IPS-20b (cell line): ENCODE data around the gene LRP3.

Experiments used
- H3K27ac ChIP-seq: one replicate; pipeline ENCODE4 v1.5.1; 2013; ENCODE audit warnings: low read length
- H3K27me3 ChIP-seq: 2 replicates; pipeline ENCODE4 v1.6.1; 2013; ENCODE audit warnings: mild to moderate bottlenecking, low read length, inconsistent platforms; ENCODE audit not compliant: insufficient read depth
- H3K36me3 ChIP-seq: 2 replicates; pipeline ENCODE4 v1.6.1; 2013; ENCODE audit warnings: low read depth, mild to moderate bottlenecking, inconsistent platforms, low read length, moderate library complexity; ENCODE audit not compliant: insufficient read depth
- H3K4me1 ChIP-seq: 2 replicates; pipeline ENCODE4 v1.6.1; 2013; ENCODE audit warnings: mild to moderate bottlenecking, control low read depth, inconsistent platforms, low read length, moderate library complexity; ENCODE audit not compliant: insufficient read depth
- H3K4me3 ChIP-seq: 2 replicates; pipeline ENCODE4 v1.5.1; 2013; ENCODE audit warnings: mild to moderate bottlenecking, low read length, inconsistent platforms
- H3K9ac ChIP-seq: 2 replicates; pipeline ENCODE4 v1.6.1; 2013; ENCODE audit warnings: low read depth, mild to moderate bottlenecking, inconsistent platforms, low read length, moderate library complexity
- H3K9me3 ChIP-seq: 2 replicates; pipeline ENCODE4 v1.6.1; 2013; ENCODE audit warnings: mild to moderate bottlenecking, low read depth, low read length, inconsistent platforms; ENCODE audit not compliant: insufficient read depth

Gene LRP3

DNA sequence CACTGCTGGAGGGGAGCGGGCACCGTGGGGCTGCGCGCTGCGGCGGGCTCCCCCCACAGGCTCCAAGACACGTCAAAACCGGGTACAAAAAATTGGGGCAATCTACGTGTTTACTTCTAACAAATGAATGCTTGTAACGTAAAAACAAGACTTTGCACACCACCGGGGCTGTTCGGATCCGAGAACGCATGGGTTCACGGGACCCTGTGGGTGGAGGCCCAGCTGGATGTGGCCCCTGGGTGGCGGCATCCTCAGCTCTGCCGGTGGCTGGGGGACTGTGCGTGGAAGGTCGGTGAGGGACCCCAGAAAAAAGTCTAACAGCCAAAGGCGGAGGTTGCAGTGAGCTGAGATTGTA lies 41.8 kb downstream of the LRP3 start:
- peaks cover 14% of the 10 kb centered on the region; the same call in 1 of the 2 replicates for H3K27me3 ChIP-seq
- H3K9me3 ChIP-seq = no peaks in the 10 kb centered on the region
- H3K36me3 ChIP-seq = no peaks in the 10 kb centered on the region
- no peaks in the 10 kb centered on the region for H3K4me1 ChIP-seq
- H3K4me3 ChIP-seq = no peak overlapping the region
- H3K9ac ChIP-seq = no peak overlapping the region
- no peak overlapping the region for H3K27ac ChIP-seq

- Histone ChIP-seq H3K9ac (no peak overlapping the region), H3K4me1 (no peaks in the 10 kb centered on the region), H3K27ac (no peak overlapping the region), H3K36me3 (no peaks in the 10 kb centered on the region), H3K4me3 (no peak overlapping the region), H3K27me3 (peaks cover 8% of the 10 kb centered on the region; the same call in 1 of the 2 replicates), H3K9me3 (no peaks in the 10 kb centered on the region)
Observed at GRCh38 chr19:33236696-33237390, 42.7 kb downstream of the LRP3 start.

GRCh38 chr19:33238481-33239149 lies 44.5 kb downstream of the LRP3 start:
- Histone ChIP-seq H3K27ac (no peak overlapping the region), H3K9ac (no peak overlapping the region), H3K4me1 (no peaks in the 10 kb centered on the region), H3K4me3 (no peak overlapping the region), H3K36me3 (no peaks in the 10 kb centered on the region), H3K27me3 (peaks cover 4% of the 10 kb centered on the region; the same call in 1 of the 2 replicates), H3K9me3 (no peaks in the 10 kb centered on the region)

DNA sequence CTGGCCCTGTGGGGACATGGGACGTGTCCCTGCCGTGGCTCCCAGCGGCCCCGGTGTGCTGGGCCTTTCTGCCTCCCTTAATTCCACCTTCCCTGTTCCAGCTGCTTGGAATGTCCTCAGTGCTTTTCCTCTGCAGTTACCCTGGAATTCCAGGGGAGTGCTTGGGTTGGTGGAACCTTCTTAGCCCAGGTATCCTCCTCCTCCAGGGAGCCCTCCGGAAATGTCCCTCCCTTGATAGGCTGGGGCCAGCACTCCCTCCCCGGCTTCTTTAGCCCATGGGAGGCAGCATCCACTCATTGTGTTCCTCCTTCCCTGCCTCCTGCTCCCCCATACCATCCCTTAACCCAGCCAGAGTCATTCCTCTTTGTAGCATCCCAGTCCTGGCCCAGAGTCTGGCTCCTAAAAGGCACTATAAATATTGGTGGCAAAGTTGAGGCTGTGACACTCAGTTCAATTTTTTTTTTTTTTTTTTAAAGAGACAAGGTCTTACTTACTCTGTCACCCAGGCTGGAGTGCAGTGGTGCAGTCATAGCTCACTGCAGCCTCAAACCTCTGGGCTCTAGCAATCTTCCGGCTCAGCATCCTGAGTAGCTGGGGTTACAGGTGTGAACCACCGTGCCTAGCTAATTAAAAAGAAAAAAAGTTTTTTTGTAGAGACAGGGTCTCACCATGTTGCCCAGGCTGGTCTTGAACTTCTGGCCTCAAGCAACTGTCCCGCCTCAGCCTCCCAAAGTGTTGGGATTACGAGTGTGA lies 45.3 kb downstream of the LRP3 start:
- Histone ChIP-seq H3K27ac (no peak overlapping the region), H3K36me3 (no peaks in the 10 kb centered on the region), H3K9ac (no peak overlapping the region), H3K4me3 (no peak overlapping the region), H3K4me1 (no peaks in the 10 kb centered on the region), H3K9me3 (no peaks in the 10 kb centered on the region), H3K27me3 (peaks cover 3% of the 10 kb centered on the region; the same call in 1 of the 2 replicates)

- H3K36me3 ChIP-seq = no peaks in the 10 kb centered on the region
- H3K4me3 ChIP-seq = no peak overlapping the region
- H3K9me3 ChIP-seq = peaks cover 2% of the 10 kb centered on the region; the same call in 1 of the 2 replicates
- H3K27ac ChIP-seq = no peak overlapping the region
- no peaks in the 10 kb centered on the region for H3K27me3 ChIP-seq
- no peak overlapping the region for H3K9ac ChIP-seq
- no peaks in the 10 kb centered on the region for H3K4me1 ChIP-seq
Observed at GRCh38 chr19:33240181-33240771, 46.1 kb downstream of the LRP3 start.

DNA sequence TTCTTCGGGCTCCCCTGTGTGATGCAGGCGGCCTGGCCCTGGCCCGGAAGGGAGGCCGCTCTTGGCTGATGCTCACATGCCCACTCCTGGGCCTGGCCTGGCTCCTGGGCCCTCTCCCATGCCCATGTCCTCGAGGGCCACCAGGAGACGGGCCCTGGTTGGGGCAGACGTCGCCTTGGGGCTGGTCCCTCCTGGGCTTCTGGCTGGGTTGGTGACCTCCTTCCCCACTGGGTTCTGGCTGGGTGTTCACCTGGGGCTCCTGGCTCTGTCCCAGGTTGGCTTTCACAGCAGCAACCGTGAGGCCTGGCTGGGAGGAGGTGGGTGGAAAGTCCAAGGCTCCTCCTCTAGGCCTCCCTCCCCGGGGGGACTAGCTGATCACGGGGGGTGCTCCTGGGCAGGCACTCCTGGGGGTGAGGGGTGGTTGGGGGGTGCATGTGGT lies 47.0 kb downstream of the LRP3 start:
- Histone ChIP-seq H3K4me3 (no peak overlapping the region), H3K9me3 (peaks cover 9% of the 10 kb centered on the region; the same call in 1 of the 2 replicates), H3K4me1 (no peaks in the 10 kb centered on the region), H3K36me3 (no peaks in the 10 kb centered on the region), H3K27me3 (no peaks in the 10 kb centered on the region), H3K27ac (no peak overlapping the region), H3K9ac (no peak overlapping the region)

DNA sequence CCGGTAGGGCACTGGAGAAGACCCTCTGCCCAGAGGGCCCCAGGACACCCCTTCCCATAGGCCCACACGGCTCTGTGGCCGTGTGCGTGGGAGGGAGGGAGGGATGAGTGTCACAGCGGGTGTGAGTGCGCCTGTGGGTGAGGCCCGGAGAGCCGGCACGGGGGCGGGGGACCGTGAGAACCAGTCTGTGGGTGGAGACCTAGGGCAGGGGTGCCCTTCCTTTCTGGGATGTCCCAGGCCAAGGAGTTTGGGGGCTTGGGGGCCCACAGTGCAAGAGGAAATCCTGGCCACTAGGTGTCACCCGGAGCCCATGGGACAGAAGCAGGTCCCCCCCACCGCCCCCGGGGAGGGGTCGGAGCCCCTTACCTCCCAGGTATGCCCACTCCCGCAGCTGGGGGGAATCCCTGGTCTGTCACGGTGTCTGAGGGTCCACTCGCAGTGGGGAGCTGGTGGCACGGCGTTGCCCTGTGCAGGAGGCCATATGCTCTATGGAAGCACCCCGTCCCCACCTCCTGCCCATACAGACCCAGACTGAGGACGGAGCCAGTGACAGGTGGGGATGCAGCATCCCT lies 47.5 kb downstream of the LRP3 start:
- H3K27ac ChIP-seq = no peak overlapping the region
- H3K9ac ChIP-seq = no peak overlapping the region
- H3K4me1 ChIP-seq = no peaks in the 10 kb centered on the region
- peaks cover 9% of the 10 kb centered on the region; the same call in 1 of the 2 replicates for H3K9me3 ChIP-seq
- H3K36me3 ChIP-seq = no peaks in the 10 kb centered on the region
- no peaks in the 10 kb centered on the region for H3K27me3 ChIP-seq
- H3K4me3 ChIP-seq = no peak overlapping the region

GRCh38 chr19:33242131-33242530 lies 48.0 kb downstream of the LRP3 start:
- H3K27me3 ChIP-seq = no peaks in the 10 kb centered on the region
- no peaks in the 10 kb centered on the region for H3K4me1 ChIP-seq
- no peak overlapping the region for H3K27ac ChIP-seq
- H3K36me3 ChIP-seq = no peaks in the 10 kb centered on the region
- no peak overlapping the region for H3K9ac ChIP-seq
- no peak overlapping the region for H3K4me3 ChIP-seq
- peaks cover 9% of the 10 kb centered on the region; the same call in 1 of the 2 replicates for H3K9me3 ChIP-seq

DNA sequence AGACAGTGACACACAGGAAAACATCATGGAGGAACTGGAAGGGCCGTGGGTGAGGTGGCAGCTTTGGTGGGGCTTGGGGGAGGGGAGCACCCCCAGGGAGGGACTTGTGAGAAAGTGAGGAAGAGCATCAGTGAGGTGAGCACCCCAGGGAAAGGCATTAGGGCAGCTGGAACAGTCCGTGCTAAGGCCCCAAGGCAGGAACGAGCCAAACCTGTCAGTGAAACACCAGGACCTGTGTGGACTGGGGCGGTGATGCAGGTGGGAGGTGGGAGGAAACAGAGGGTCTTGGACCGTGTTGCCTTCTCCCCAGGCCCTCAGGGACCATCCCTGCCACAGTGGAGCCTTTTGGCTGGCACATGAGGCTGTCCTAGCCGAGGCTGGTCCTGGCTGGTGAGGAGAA lies 48.8 kb downstream of the LRP3 start:
- Histone ChIP-seq H3K27ac (no peak overlapping the region), H3K9ac (no peak overlapping the region), H3K9me3 (peaks cover 9% of the 10 kb centered on the region; the same call in 1 of the 2 replicates), H3K4me3 (no peak overlapping the region), H3K4me1 (no peaks in the 10 kb centered on the region), H3K27me3 (no peaks in the 10 kb centered on the region), H3K36me3 (no peaks in the 10 kb centered on the region)

GRCh38 chr19:33245948-33246708 lies 52.0 kb downstream of the LRP3 start:
- Histone ChIP-seq H3K9me3 (peaks cover 9% of the 10 kb centered on the region; the same call in 1 of the 2 replicates), H3K4me1 (no peaks in the 10 kb centered on the region), H3K36me3 (no peaks in the 10 kb centered on the region), H3K4me3 (no peak overlapping the region), H3K27ac (no peak overlapping the region), H3K9ac (no peak overlapping the region), H3K27me3 (no peaks in the 10 kb centered on the region)
